Natural killer cell (primary cell): Measurements from ENCODE around the gene GATAD1. TPM values are rescaled to one million over a fixed set of nuclear protein-coding genes. Genes with fewer than 3 reads are reported as not detected.

Experiments
- ATAC-seq, 3 donors: fragments of 150-1000 bp in 2 of 3; fragments of 200-7000 bp in 1 of 3; cut with Tn5 transposase; 1 replicate in 1 of 3; 2 replicates in 2 of 3; pipeline ENCODE4 v1.10.0; 2021; ENCODE audit warnings: mild to moderate bottlenecking in 2 of 3, moderate library complexity in 2 of 3
- DNase-seq, 2 donors: peaks; one replicate each; pipeline versions ENCODE4 v3.0.0 to v3.0.0-alpha.2; 2013 to 2021; ENCODE audit warnings: mixed read lengths in 1 of 2
- H3K27ac ChIP-seq: one replicate; pipeline ENCODE4 v1.5.1; 2013; ENCODE audit warnings: mild to moderate bottlenecking, low read length
- H3K27me3 ChIP-seq: one replicate; pipeline ENCODE4 v1.6.1; 2013; ENCODE audit warnings: low read length; ENCODE audit not compliant: control insufficient read depth, insufficient read depth
- H3K36me3 ChIP-seq: one replicate; pipeline ENCODE4 v1.6.1; 2013; ENCODE audit warnings: low read length; ENCODE audit not compliant: control insufficient read depth, insufficient read depth
- H3K4me1 ChIP-seq: one replicate; pipeline ENCODE4 v1.6.1; 2013; ENCODE audit warnings: low read length; ENCODE audit not compliant: control insufficient read depth, insufficient read depth
- H3K4me3 ChIP-seq: one replicate; pipeline ENCODE4 v1.5.1; 2013; ENCODE audit warnings: low read length
- H3K9me3 ChIP-seq: one replicate; pipeline ENCODE4 v1.6.1; 2013; ENCODE audit warnings: low read length; ENCODE audit not compliant: control insufficient read depth, insufficient read depth
- H3K27ac Mint-ChIP-seq, 2 donors: one replicate each; pipeline ENCODE4 v1.8.0; 2022; ENCODE audit warnings: mild to moderate bottlenecking in 2 of 2, mixed read lengths in 2 of 2, moderate library complexity in 1 of 2
- H3K27me3 Mint-ChIP-seq, 2 donors: one replicate each; pipeline ENCODE4 v1.8.0; 2022; ENCODE audit warnings: low read depth in 2 of 2, mixed read lengths in 2 of 2
- H3K36me3 Mint-ChIP-seq: one replicate; pipeline ENCODE4 v1.8.0; 2022; ENCODE audit warnings: mixed read lengths
- H3K4me1 Mint-ChIP-seq, 2 donors: one replicate each; pipeline ENCODE4 v1.8.0; 2022; ENCODE audit warnings: mixed read lengths in 2 of 2
- H3K4me3 Mint-ChIP-seq: one replicate; pipeline ENCODE4 v1.8.0; 2022; ENCODE audit warnings: mild to moderate bottlenecking, moderate library complexity, mixed read lengths
- H3K9me3 Mint-ChIP-seq, 2 donors: one replicate each; pipeline ENCODE4 v1.8.0; 2022; ENCODE audit warnings: mixed read lengths in 2 of 2
- WGBS: methylation state at CpG from one replicate; pipeline ENCODE4 v1.1.7; 2013; ENCODE audit warnings: missing lambda C conversion rate; ENCODE audit not compliant: insufficient coverage; 5-methylcytosine and 5-hydroxymethylcytosine counted together
- intact Hi-C: fragments of 100-400 bp; cut with micrococcal nuclease; formaldehyde crosslinking; loops from one replicate; pipeline ENCODE4 v1.14.2; 2022
- total RNA-seq, 4 donors: library from RNA; stranded (reverse); fragments of 120-200 nt in 1 of 4; gene quantifications; one replicate each; pipeline versions ENCODE4 v1.2.3 to v1.2.4, GENCODE V29; 2013 to 2022
- TF ChIP-seq, protein P1 (sequence below): fragments of 200-600 bp; IDR thresholded peaks from one replicate; pipeline ENCODE4 v1.8.0; 2022; ENCODE audit warnings: antibody characterized with exemption

Gene GATAD1
- total RNA-seq, 3 donors from 2014 or later (not counting 1 experiment from before 2014, with no cell fraction given), result 32.5 to 43.3 (median 35.0) TPM

DNA sequence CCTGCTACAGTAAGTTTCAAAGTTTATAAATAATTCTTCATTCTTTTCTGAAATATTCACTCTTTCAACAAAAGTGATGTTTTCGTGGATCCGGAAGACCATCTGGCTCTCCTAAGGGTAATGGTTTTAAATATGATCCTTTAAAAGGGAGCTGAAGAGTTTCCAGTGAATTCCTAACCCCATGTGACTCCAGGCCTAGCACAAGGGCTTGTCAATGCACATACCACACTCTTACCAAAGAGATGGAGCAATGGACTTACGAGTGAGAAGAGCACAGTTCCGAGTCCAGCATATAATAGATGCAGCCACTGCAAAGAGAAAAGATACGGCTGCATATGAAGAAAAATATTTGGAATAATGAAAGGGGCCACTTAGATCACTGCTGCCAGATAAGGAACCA is 32.1 kb upstream of the GATAD1 start:
- no peaks in the 10 kb centered on the region for H3K4me1 Mint-ChIP-seq
- ATAC-seq, result no peak
- Histone ChIP-seq H3K27me3 (no peaks in the 10 kb centered on the region), H3K4me1 (no peaks in the 10 kb centered on the region), H3K36me3 (no peaks in the 10 kb centered on the region), H3K27ac (no peak overlapping the region), H3K9me3 (no peaks in the 10 kb centered on the region), H3K4me3 (no peak overlapping the region)
- no peak overlapping the region for H3K27ac Mint-ChIP-seq
- no peaks in the 10 kb centered on the region for H3K9me3 Mint-ChIP-seq
- no peaks in the 10 kb centered on the region for H3K36me3 Mint-ChIP-seq
- H3K4me3 Mint-ChIP-seq, result no peak overlapping the region
- intact Hi-C loops, result no loop called here
- no peak for DNase-seq
- TF ChIP-seq, protein P1, sequence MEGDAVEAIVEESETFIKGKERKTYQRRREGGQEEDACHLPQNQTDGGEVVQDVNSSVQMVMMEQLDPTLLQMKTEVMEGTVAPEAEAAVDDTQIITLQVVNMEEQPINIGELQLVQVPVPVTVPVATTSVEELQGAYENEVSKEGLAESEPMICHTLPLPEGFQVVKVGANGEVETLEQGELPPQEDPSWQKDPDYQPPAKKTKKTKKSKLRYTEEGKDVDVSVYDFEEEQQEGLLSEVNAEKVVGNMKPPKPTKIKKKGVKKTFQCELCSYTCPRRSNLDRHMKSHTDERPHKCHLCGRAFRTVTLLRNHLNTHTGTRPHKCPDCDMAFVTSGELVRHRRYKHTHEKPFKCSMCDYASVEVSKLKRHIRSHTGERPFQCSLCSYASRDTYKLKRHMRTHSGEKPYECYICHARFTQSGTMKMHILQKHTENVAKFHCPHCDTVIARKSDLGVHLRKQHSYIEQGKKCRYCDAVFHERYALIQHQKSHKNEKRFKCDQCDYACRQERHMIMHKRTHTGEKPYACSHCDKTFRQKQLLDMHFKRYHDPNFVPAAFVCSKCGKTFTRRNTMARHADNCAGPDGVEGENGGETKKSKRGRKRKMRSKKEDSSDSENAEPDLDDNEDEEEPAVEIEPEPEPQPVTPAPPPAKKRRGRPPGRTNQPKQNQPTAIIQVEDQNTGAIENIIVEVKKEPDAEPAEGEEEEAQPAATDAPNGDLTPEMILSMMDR, result no peak
- WGBS, result 85% methylated on average over 3 of the region's 5 CpGs
- H3K27me3 Mint-ChIP-seq, result peaks cover 8 to 17% of the 10 kb centered on the region in 2 donors

DNA sequence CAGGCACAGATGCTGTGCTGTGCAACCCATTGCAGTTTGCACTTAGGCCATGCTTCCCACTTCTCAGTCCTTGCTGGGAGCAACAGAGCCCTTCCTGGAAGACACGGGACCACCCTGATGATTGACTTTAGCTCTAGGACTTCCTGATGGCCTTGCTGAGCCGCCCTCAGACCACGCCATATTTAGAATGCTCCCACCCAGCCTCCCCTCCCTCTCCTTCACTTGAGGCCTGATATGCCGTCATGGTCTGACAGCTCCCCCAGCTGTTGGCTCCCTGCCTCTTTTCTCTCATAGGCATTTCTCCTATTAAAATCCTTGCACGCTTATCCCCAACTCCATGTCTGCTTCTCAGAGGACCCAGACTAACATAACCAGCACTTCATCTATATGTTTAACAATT is 29.4 kb upstream of the GATAD1 start:
- WGBS, result 91% methylated on average over 5 of the region's 5 CpGs
- ATAC-seq (no peak), DNase-seq (no peak)
- no peaks in the 10 kb centered on the region for H3K9me3 ChIP-seq
- intact Hi-C loops, result no loop called here
- TF ChIP-seq, protein P1, result no peak
- no peaks in the 10 kb centered on the region for H3K9me3 Mint-ChIP-seq
- no peaks in the 10 kb centered on the region for H3K36me3 Mint-ChIP-seq
- no peak overlapping the region for H3K4me3 ChIP-seq
- H3K36me3 ChIP-seq, result no peaks in the 10 kb centered on the region
- H3K4me3 Mint-ChIP-seq, result no peak overlapping the region
- no peaks in the 10 kb centered on the region for H3K27me3 ChIP-seq
- no peaks in the 10 kb centered on the region for H3K4me1 Mint-ChIP-seq
- no peaks in the 10 kb centered on the region for H3K4me1 ChIP-seq
- peaks cover under 1 to 12% of the 10 kb centered on the region in 2 donors for H3K27me3 Mint-ChIP-seq
- H3K27ac Mint-ChIP-seq, result no peak overlapping the region
- H3K27ac ChIP-seq, result no peak overlapping the region

DNA sequence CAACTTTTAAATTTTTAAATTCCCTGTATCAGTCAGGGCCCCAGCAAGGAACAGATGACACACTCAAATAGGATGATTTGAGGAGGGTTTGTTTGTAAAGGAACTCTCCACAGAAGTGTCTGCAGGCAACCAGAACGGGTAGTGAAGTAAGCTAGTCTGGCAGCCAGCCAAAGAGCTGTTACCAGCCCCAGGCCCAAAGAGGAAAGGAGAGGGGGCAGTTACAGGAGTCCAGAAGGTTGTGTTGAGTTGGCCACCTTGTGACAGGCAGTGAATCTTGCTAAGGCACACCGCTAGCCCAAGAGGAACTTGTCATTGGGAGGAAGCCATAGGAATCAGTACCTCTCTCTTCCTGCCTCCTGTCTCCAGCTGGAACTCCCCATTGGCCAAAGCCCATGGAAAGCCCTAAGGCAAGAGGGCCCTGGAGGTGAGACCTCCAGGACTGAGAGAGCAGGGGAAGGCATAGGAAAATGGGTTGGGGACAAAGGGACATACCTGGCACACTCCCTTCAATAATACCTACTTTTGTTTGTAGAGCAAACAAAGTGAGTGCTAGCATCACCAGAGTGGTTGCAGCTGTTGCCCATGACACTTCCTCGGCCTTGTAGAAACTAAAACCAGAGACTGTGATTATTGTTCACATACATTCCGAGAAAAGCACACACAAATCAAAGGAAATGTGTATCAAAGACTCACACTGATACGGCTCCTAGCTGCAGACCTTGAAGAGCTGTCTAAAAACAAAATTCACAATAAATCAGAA is 25.4 kb upstream of the GATAD1 start:
- Histone ChIP-seq H3K27me3 (no peaks in the 10 kb centered on the region), H3K4me1 (peaks cover 5% of the 10 kb centered on the region), H3K27ac (no peak overlapping the region), H3K36me3 (no peaks in the 10 kb centered on the region), H3K9me3 (no peaks in the 10 kb centered on the region), H3K4me3 (no peak overlapping the region)
- H3K27ac Mint-ChIP-seq, result no peak overlapping the region
- H3K27me3 Mint-ChIP-seq, result peaks cover 7 to 9% of the 10 kb centered on the region in 2 donors
- TF ChIP-seq, protein P1, result no peak
- H3K4me3 Mint-ChIP-seq, result no peak overlapping the region
- H3K4me1 Mint-ChIP-seq, result peaks cover 6 to 9% of the 10 kb centered on the region in 2 donors
- H3K9me3 Mint-ChIP-seq, result no peaks in the 10 kb centered on the region
- WGBS, result 64% methylated on average over 5 of the region's 5 CpGs
- no peaks in the 10 kb centered on the region for H3K36me3 Mint-ChIP-seq
- intact Hi-C loops, result no loop called here
- DNase-seq (no peak), ATAC-seq (no peak)

DNA sequence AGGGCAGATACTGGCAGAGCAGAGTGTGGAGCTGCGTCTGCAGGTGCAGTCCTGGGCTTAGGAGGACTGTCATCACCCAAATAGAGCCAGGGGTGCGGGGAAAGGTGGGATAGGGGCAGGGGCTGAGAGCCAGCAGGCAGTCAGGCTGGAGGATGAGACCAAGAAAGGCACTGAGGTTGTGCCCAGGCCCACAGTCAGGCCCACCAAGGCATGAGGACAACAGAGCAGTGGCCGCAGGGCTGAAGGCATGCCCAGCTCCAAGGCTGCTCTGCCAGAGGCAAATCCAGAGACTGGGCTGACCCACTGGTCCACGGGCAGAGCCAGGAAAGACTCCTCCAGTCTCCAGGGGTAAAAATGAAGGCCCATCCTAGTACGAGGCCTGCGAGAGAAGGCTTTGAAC is 24.4 kb upstream of the GATAD1 start:
- Histone ChIP-seq H3K36me3 (no peaks in the 10 kb centered on the region), H3K27ac (no peak overlapping the region), H3K4me1 (peaks cover 5% of the 10 kb centered on the region), H3K9me3 (no peaks in the 10 kb centered on the region), H3K27me3 (no peaks in the 10 kb centered on the region), H3K4me3 (no peak overlapping the region)
- DNase-seq (no peak), ATAC-seq (no peak)
- TF ChIP-seq, protein P1, result no peak
- intact Hi-C loops, result no loop called here
- no peaks in the 10 kb centered on the region for H3K36me3 Mint-ChIP-seq
- 94% methylated on average over 6 of the region's 6 CpGs for WGBS
- H3K4me1 Mint-ChIP-seq, result peaks cover 6 to 9% of the 10 kb centered on the region in 2 donors
- H3K27ac Mint-ChIP-seq, result no peak overlapping the region
- H3K4me3 Mint-ChIP-seq, result no peak overlapping the region
- peaks cover 9 to 17% of the 10 kb centered on the region in 2 donors for H3K27me3 Mint-ChIP-seq
- H3K9me3 Mint-ChIP-seq, result no peaks in the 10 kb centered on the region
